H9 (cell line): ENCODE results near the gene GIGYF1. TPM values are rescaled to one million over a fixed set of nuclear protein-coding genes. Genes with fewer than 3 reads are reported as not detected.

Experiments
- DNase-seq: peaks from one replicate; pipeline ENCODE4 v3.0.0-alpha.2; 2017
- H2AFZ ChIP-seq: one replicate; pipeline ENCODE4 v1.6.1; 2013; ENCODE audit warnings: mild to moderate bottlenecking, low read length, control low read depth, moderate library complexity
- H2AK5ac ChIP-seq: 2 replicates; pipeline ENCODE4 v1.6.1; 2013; ENCODE audit warnings: low read length, control low read depth, mixed read lengths; ENCODE audit not compliant: insufficient read length
- H2BK120ac ChIP-seq: one replicate; pipeline ENCODE4 v1.6.1; 2013; ENCODE audit warnings: low read depth, mild to moderate bottlenecking, low read length, control low read depth, inconsistent platforms; ENCODE audit not compliant: poor library complexity, severe bottlenecking
- H2BK12ac ChIP-seq: 2 replicates; pipeline ENCODE4 v1.6.1; 2013; ENCODE audit warnings: low read length, control low read depth, mixed read lengths, low read depth; ENCODE audit not compliant: insufficient read length
- H2BK15ac ChIP-seq: 2 replicates; pipeline ENCODE4 v1.6.1; 2013; ENCODE audit warnings: low read depth, low read length, control low read depth
- H2BK20ac ChIP-seq: one replicate; pipeline ENCODE4 v1.6.1; 2013; ENCODE audit warnings: low read depth, mild to moderate bottlenecking, low read length, control low read depth, inconsistent platforms; ENCODE audit not compliant: poor library complexity, severe bottlenecking
- H2BK5ac ChIP-seq: 2 replicates; pipeline ENCODE4 v1.6.1; 2013; ENCODE audit warnings: low read length, control low read depth, mixed read lengths; ENCODE audit not compliant: insufficient read length
- H3K14ac ChIP-seq: 2 replicates; pipeline ENCODE4 v1.6.1; 2013; ENCODE audit warnings: low read length, control low read depth; ENCODE audit not compliant: insufficient read depth
- H3K18ac ChIP-seq: 2 replicates; pipeline ENCODE4 v1.6.1; 2013; ENCODE audit warnings: low read depth, mild to moderate bottlenecking, mixed read lengths, low read length, control low read depth; ENCODE audit not compliant: insufficient read length
- H3K23ac ChIP-seq: 2 replicates; pipeline ENCODE4 v1.6.1; 2013; ENCODE audit warnings: low read length, control low read depth, mixed read lengths, low read depth; ENCODE audit not compliant: insufficient read length
- H3K23me2 ChIP-seq: 2 replicates; pipeline ENCODE4 v1.6.1; 2013; ENCODE audit warnings: low read depth, mild to moderate bottlenecking, mixed read lengths, low read length, control low read depth; ENCODE audit not compliant: insufficient read length, poor library complexity, severe bottlenecking
- H3K27ac ChIP-seq: 2 replicates; pipeline ENCODE4 v1.5.1; 2013; ENCODE audit warnings: low read length, control low read depth, mixed read lengths, low read depth; ENCODE audit not compliant: insufficient read length
- H3K27me3 ChIP-seq: 2 replicates; pipeline ENCODE4 v1.6.1; 2013; ENCODE audit warnings: low read length, control low read depth, inconsistent platforms; ENCODE audit not compliant: insufficient read depth
- H3K4ac ChIP-seq: 2 replicates; pipeline ENCODE4 v1.6.1; 2013; ENCODE audit warnings: low read depth, mild to moderate bottlenecking, control low read depth, inconsistent platforms, low read length, moderate library complexity
- H3K4me1 ChIP-seq: 2 replicates; pipeline ENCODE4 v1.6.1; 2013; ENCODE audit warnings: low read length, control low read depth, inconsistent platforms; ENCODE audit not compliant: insufficient read depth
- H3K4me2 ChIP-seq: 2 replicates; pipeline ENCODE4 v1.6.1; 2013; ENCODE audit warnings: low read length, control low read depth, mixed read lengths; ENCODE audit not compliant: insufficient read length, insufficient read depth
- H3K56ac ChIP-seq: 2 replicates; pipeline ENCODE4 v1.6.1; 2013; ENCODE audit warnings: low read depth, mild to moderate bottlenecking, mixed read lengths, low read length, control low read depth; ENCODE audit not compliant: insufficient read length
- H3K79me1 ChIP-seq: 2 replicates; pipeline ENCODE4 v1.6.1; 2013; ENCODE audit warnings: low read depth, mild to moderate bottlenecking, moderate library complexity, low read length, control low read depth, inconsistent platforms; ENCODE audit not compliant: insufficient read depth, poor library complexity, severe bottlenecking
- H3K79me2 ChIP-seq: 2 replicates; pipeline ENCODE4 v1.6.1; 2013; ENCODE audit warnings: low read length, control low read depth, inconsistent platforms; ENCODE audit not compliant: insufficient read depth
- H3K9ac ChIP-seq: 2 replicates; pipeline ENCODE4 v1.6.1; 2013; ENCODE audit warnings: low read length, control low read depth, mixed read lengths; ENCODE audit not compliant: insufficient read length; ENCODE audit errors: extremely low read depth
- H3K9me3 ChIP-seq: one replicate; pipeline ENCODE4 v1.6.1; 2013; ENCODE audit warnings: low read depth, low read length, inconsistent platforms; ENCODE audit not compliant: control insufficient read depth
- H3T11ph ChIP-seq: one replicate; pipeline ENCODE4 v1.6.1; 2013; ENCODE audit warnings: mild to moderate bottlenecking, low read length, control low read depth, inconsistent platforms
- H4K20me1 ChIP-seq: one replicate; pipeline ENCODE4 v1.6.1; 2013; ENCODE audit not compliant: control insufficient read depth, insufficient read length, insufficient read depth
- H4K5ac ChIP-seq: 2 replicates; pipeline ENCODE4 v1.6.1; 2013; ENCODE audit warnings: low read depth, mild to moderate bottlenecking, mixed read lengths, low read length, control low read depth; ENCODE audit not compliant: insufficient read length
- H4K8ac ChIP-seq: replicated peaks from 2 replicates; pipeline ENCODE4 v1.6.1; 2013; ENCODE audit warnings: low read length, control low read depth, mixed read lengths, low read depth; ENCODE audit not compliant: insufficient read length
- H4K91ac ChIP-seq: 2 replicates; pipeline ENCODE4 v1.6.1; 2013; ENCODE audit warnings: low read depth, mild to moderate bottlenecking, moderate library complexity, mixed read lengths, low read length, control low read depth; ENCODE audit not compliant: insufficient read length
- H3K27ac Mint-ChIP-seq, 3 experiments: 2 replicates in 2 of 3; 3 replicates in 1 of 3; pipeline ENCODE4 v1.8.0; 2020 to 2021; ENCODE audit warnings: mixed read lengths in 3 of 3, mild to moderate bottlenecking in 1 of 3, moderate library complexity in 1 of 3
- H3K27me3 Mint-ChIP-seq: 2 replicates; pipeline ENCODE4 v1.8.0; 2021; ENCODE audit warnings: low read depth, mild to moderate bottlenecking, moderate library complexity, mixed read lengths
- H3K36me3 Mint-ChIP-seq, 3 experiments: 2 replicates in 2 of 3; 3 replicates in 1 of 3; pipeline ENCODE4 v1.8.0; 2020 to 2021; ENCODE audit warnings: low read depth in 3 of 3, mixed read lengths in 3 of 3; ENCODE audit not compliant: insufficient read depth in 1 of 3
- H3K4me1 Mint-ChIP-seq, 2 experiments: 2 replicates each; pipeline ENCODE4 v1.8.0; 2020; ENCODE audit warnings: mixed read lengths in 2 of 2
- H3K4me3 Mint-ChIP-seq, 2 experiments: 2 replicates in 1 of 2; 3 replicates in 1 of 2; pipeline ENCODE4 v1.8.0; 2020 to 2021; ENCODE audit warnings: mild to moderate bottlenecking in 2 of 2, mixed read lengths in 2 of 2, moderate library complexity in 1 of 2
- H3K9me3 Mint-ChIP-seq, 2 experiments: 2 replicates in 1 of 2; 3 replicates in 1 of 2; pipeline ENCODE4 v1.8.0; 2020; ENCODE audit warnings: mild to moderate bottlenecking in 2 of 2, mixed read lengths in 2 of 2, moderate library complexity in 1 of 2
- WGBS: extraction: QIAGEN DNeasy Blood & Tissue Kit; methylation state at CpG from one replicate; pipeline ENCODE4 v1.1.7; 2013; ENCODE audit warnings: missing lambda C conversion rate, low lambda C conversion rate, mixed read lengths; ENCODE audit not compliant: insufficient read length; ENCODE audit errors: extremely low coverage; 5-methylcytosine and 5-hydroxymethylcytosine counted together
- total RNA-seq: library from RNA; stranded (reverse); gene quantifications from 2 replicates; pipeline ENCODE4 v1.2.1, GENCODE V29; 2021
- TF ChIP-seq, protein P1 (sequence below): fragments of 200-600 bp; sonication (generic); conservative IDR thresholded peaks from 3 replicates; pipeline ENCODE4 v1.8.0; 2021; ENCODE audit warnings: antibody characterized with exemption, mild to moderate bottlenecking

GIGYF1 gene
- total RNA-seq, 1 experiment from 2014 or later, result 104 TPM

DNA sequence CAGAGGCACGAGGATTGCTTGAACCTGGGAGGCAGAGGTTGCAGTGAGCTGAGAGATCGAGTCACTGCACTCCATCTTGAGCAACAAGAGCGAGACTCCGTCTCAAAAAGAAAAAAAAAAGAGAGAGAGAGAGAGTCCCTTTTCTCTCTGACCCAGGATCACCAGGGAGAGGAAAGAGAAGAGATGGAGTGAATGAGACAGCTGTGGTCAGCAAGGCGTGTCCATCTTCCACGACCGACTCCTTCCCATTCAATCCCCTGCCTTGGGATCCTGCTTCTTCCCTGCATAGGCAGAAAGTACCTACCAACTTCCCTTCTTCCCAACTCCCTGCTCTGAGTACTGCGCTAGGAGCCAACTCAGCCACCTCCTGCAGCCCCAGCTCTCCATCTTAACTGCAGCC is 34.1 kb upstream of the GIGYF1 start:
- H2BK120ac ChIP-seq, result no peak overlapping the region
- H4K5ac ChIP-seq, result no peak overlapping the region
- no peak overlapping the region for H3K27ac Mint-ChIP-seq
- peaks cover 34% of the 10 kb centered on the region for H3K27me3 Mint-ChIP-seq
- no peak overlapping the region for H3K4me2 ChIP-seq
- H3K4me1 ChIP-seq, result no peaks in the 10 kb centered on the region
- no peaks in the 10 kb centered on the region for H3K79me1 ChIP-seq
- no peak overlapping the region for H4K91ac ChIP-seq
- no peak overlapping the region for H2BK5ac ChIP-seq
- no peaks in the 10 kb centered on the region for H3K79me2 ChIP-seq
- no peak overlapping the region for H4K8ac ChIP-seq
- H3K27ac ChIP-seq, result no peak overlapping the region
- no peak overlapping the region for H3K4ac ChIP-seq
- no peak overlapping the region for H3K9ac ChIP-seq
- H2BK15ac ChIP-seq, result no peak overlapping the region
- no peaks in the 10 kb centered on the region for H3K23me2 ChIP-seq
- WGBS, result no CpG with 5 or more reads among the region's 8 CpGs
- no peaks in the 10 kb centered on the region for H4K20me1 ChIP-seq
- no peak overlapping the region for H2AK5ac ChIP-seq
- no peaks in the 10 kb centered on the region for H3K36me3 Mint-ChIP-seq
- H3K18ac ChIP-seq, result no peak overlapping the region
- no peak overlapping the region for H3K56ac ChIP-seq
- TF ChIP-seq, protein P1, sequence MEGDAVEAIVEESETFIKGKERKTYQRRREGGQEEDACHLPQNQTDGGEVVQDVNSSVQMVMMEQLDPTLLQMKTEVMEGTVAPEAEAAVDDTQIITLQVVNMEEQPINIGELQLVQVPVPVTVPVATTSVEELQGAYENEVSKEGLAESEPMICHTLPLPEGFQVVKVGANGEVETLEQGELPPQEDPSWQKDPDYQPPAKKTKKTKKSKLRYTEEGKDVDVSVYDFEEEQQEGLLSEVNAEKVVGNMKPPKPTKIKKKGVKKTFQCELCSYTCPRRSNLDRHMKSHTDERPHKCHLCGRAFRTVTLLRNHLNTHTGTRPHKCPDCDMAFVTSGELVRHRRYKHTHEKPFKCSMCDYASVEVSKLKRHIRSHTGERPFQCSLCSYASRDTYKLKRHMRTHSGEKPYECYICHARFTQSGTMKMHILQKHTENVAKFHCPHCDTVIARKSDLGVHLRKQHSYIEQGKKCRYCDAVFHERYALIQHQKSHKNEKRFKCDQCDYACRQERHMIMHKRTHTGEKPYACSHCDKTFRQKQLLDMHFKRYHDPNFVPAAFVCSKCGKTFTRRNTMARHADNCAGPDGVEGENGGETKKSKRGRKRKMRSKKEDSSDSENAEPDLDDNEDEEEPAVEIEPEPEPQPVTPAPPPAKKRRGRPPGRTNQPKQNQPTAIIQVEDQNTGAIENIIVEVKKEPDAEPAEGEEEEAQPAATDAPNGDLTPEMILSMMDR, result no peak
- no peaks in the 10 kb centered on the region for H3K9me3 ChIP-seq
- H3T11ph ChIP-seq, result no peak overlapping the region
- H3K14ac ChIP-seq, result no peak overlapping the region
- no peak overlapping the region for H3K23ac ChIP-seq
- H2AFZ ChIP-seq, result no peak overlapping the region
- H3K4me3 Mint-ChIP-seq, result no peak overlapping the region; a peak in 1 of 5 replicates
- H3K9me3 Mint-ChIP-seq, result no peaks in the 10 kb centered on the region
- H2BK20ac ChIP-seq, result no peak overlapping the region
- no peak for DNase-seq
- peaks cover 7 to 11% of the 10 kb centered on the region in 2 experiments for H3K4me1 Mint-ChIP-seq
- H2BK12ac ChIP-seq, result no peak overlapping the region
- H3K27me3 ChIP-seq, result no peaks in the 10 kb centered on the region
